Colonic mucosa (tissue), 4 donors: ENCODE measurements around the gene GRIA4. TPM values are rescaled to one million over a fixed set of nuclear protein-coding genes. Genes with fewer than 3 reads are reported as not detected.

ENCODE experiments used
- DNase-seq: peaks from one replicate; pipeline ENCODE4 v3.0.0-alpha.2; 2020
- H3K27ac ChIP-seq: fragments of 200-600 bp; one replicate; pipeline ENCODE4 v1.8.0; 2021
- H3K27me3 ChIP-seq: fragments of 200-600 bp; one replicate; pipeline ENCODE4 v1.8.0; 2021
- H3K36me3 ChIP-seq: fragments of 200-600 bp; one replicate; pipeline ENCODE4 v1.8.0; 2021
- H3K4me1 ChIP-seq: fragments of 200-600 bp; one replicate; pipeline ENCODE4 v1.8.0; 2021; ENCODE audit warnings: mild to moderate bottlenecking
- H3K4me3 ChIP-seq: fragments of 200-600 bp; one replicate; pipeline ENCODE4 v1.8.0; 2021
- H3K9ac ChIP-seq, 2 donors: one replicate each; pipeline ENCODE4 v1.7.0; 2013; ENCODE audit warnings: control low read depth in 2 of 2, low read depth in 2 of 2, low read length in 2 of 2
- H3K9me3 ChIP-seq: fragments of 200-600 bp; one replicate; pipeline ENCODE4 v1.8.0; 2021
- CTCF ChIP-seq: fragments of 200-600 bp; IDR thresholded peaks from one replicate; pipeline ENCODE4 v1.8.0; 2022; ENCODE audit warnings: antibody characterized with exemption, mild to moderate bottlenecking
- intact Hi-C: fragments of 100-400 bp; cut with DNase I; formaldehyde crosslinking; loops from one replicate; pipeline ENCODE4 v1.14.1; 2022
- total RNA-seq, 2 donors: library from RNA; stranded (reverse); fragmentation: NEBNext Ultra II Directional in 1 of 2; extraction: Animal tissue kit (Norgen Biotek cat#: 25700) in 1 of 2; gene quantifications; one replicate each; pipeline ENCODE4 v1.2.1, GENCODE V29; 2021
- donor health status: healthy.
- donor health status: DM: no; HTN: no; CAD: no.
- donor health status: DM: no; HTN: no; CAD: no.

Gene GRIA4
- total RNA-seq, 2 donors from 2014 or later = 0.67 to 0.69 TPM

GRCh38 chr11:105647780-105648179 is 37.9 kb downstream of the GRIA4 start:
- no peaks in the 10 kb centered on the region for H3K4me1 ChIP-seq
- no peaks in the 10 kb centered on the region for H3K36me3 ChIP-seq
- H3K27me3 ChIP-seq = no peaks in the 10 kb centered on the region
- intact Hi-C loops = no loop called here
- TF ChIP-seq CTCF = no peak
- no peaks in the 10 kb centered on the region for H3K9me3 ChIP-seq
- no peak overlapping the region for H3K4me3 ChIP-seq
- DNase-seq = no peak
- no peak overlapping the region for H3K9ac ChIP-seq
- H3K27ac ChIP-seq = no peak overlapping the region

GRCh38 chr11:105648762-105649161 is 38.9 kb downstream of the GRIA4 start:
- H3K27me3 ChIP-seq = no peaks in the 10 kb centered on the region
- H3K27ac ChIP-seq = no peak overlapping the region

GRCh38 chr11:105665281-105665680 is 55.4 kb downstream of the GRIA4 start:
- Histone ChIP-seq H3K27ac (no peak overlapping the region), H3K4me1 (no peaks in the 10 kb centered on the region), H3K4me3 (no peak overlapping the region), H3K27me3 (no peaks in the 10 kb centered on the region), H3K36me3 (no peaks in the 10 kb centered on the region), H3K9me3 (no peaks in the 10 kb centered on the region), H3K9ac (no peak overlapping the region)
- no peak for DNase-seq
- intact Hi-C loops = no loop called here
- TF ChIP-seq CTCF = no peak

More at GRCh38 chr11:105648762-105649161, 38.9 kb downstream of the GRIA4 start:
- no peak overlapping the region for H3K4me3 ChIP-seq
- DNase-seq = no peak
- H3K9me3 ChIP-seq = no peaks in the 10 kb centered on the region
- no peak overlapping the region for H3K9ac ChIP-seq
- no peak for TF ChIP-seq CTCF
- intact Hi-C loops = no loop called here
- no peaks in the 10 kb centered on the region for H3K4me1 ChIP-seq
- no peaks in the 10 kb centered on the region for H3K36me3 ChIP-seq

GRCh38 chr11:105667441-105667840 is 57.6 kb downstream of the GRIA4 start:
- Histone ChIP-seq H3K27ac (no peak overlapping the region), H3K9ac (no peak overlapping the region), H3K4me1 (no peaks in the 10 kb centered on the region), H3K9me3 (no peaks in the 10 kb centered on the region), H3K27me3 (no peaks in the 10 kb centered on the region), H3K4me3 (no peak overlapping the region), H3K36me3 (no peaks in the 10 kb centered on the region)
- no peak for TF ChIP-seq CTCF
- intact Hi-C loops = no loop called here
- DNase-seq = no peak

- intact Hi-C loops = no loop called here
- H3K27me3 ChIP-seq = no peaks in the 10 kb centered on the region
- no peaks in the 10 kb centered on the region for H3K36me3 ChIP-seq
- no peak overlapping the region for H3K9ac ChIP-seq
- no peaks in the 10 kb centered on the region for H3K4me1 ChIP-seq
- no peak overlapping the region for H3K27ac ChIP-seq
- no peak for DNase-seq
- H3K4me3 ChIP-seq = no peak overlapping the region
- no peaks in the 10 kb centered on the region for H3K9me3 ChIP-seq
- no peak for TF ChIP-seq CTCF
Measured at GRCh38 chr11:105670811-105671210, 60.9 kb downstream of the GRIA4 start.

GRCh38 chr11:105673089-105673488 is 63.2 kb downstream of the GRIA4 start:
- DNase-seq = peak; percentile 18
- no peaks in the 10 kb centered on the region for H3K36me3 ChIP-seq
- no peak overlapping the region for H3K9ac ChIP-seq
- intact Hi-C loops = no loop called here
- no peak overlapping the region for H3K4me3 ChIP-seq
- no peak for TF ChIP-seq CTCF
- H3K4me1 ChIP-seq = no peaks in the 10 kb centered on the region
- no peaks in the 10 kb centered on the region for H3K9me3 ChIP-seq
- no peak overlapping the region for H3K27ac ChIP-seq
- no peaks in the 10 kb centered on the region for H3K27me3 ChIP-seq
